HG03025 (cell line): ENCODE results near the gene RALGPS1.

Experiments used
- ATAC-seq: cut with Tn5 transposase; IDR thresholded peaks from one replicate; pipeline ENCODE4 v1.9.1; 2021; ENCODE audit warnings: mild to moderate bottlenecking, moderate library complexity; ENCODE audit not compliant: unreplicated experiment, low FRiP score

Gene RALGPS1

GRCh38 chr9:127179633-127180441 is 265.3 kb downstream of the RALGPS1 start:
- ATAC-seq = no peak

- no peak for ATAC-seq
Measured at GRCh38 chr9:127180457-127181314, 266.1 kb downstream of the RALGPS1 start.

GRCh38 chr9:127181315-127181580 is 266.7 kb downstream of the RALGPS1 start:
- ATAC-seq = no peak

- no peak for ATAC-seq
Measured at GRCh38 chr9:127181595-127182190, 267.1 kb downstream of the RALGPS1 start.

- no peak for ATAC-seq
Measured at GRCh38 chr9:127182901-127183746, 268.5 kb downstream of the RALGPS1 start.

- no peak for ATAC-seq
Measured at GRCh38 chr9:127183814-127184582, 269.4 kb downstream of the RALGPS1 start.

GRCh38 chr9:127184641-127185040 is 270.1 kb downstream of the RALGPS1 start:
- ATAC-seq = no peak

- ATAC-seq = no peak
Measured at GRCh38 chr9:127185181-127185580, 270.6 kb downstream of the RALGPS1 start.

- ATAC-seq = no peak
Measured at GRCh38 chr9:127185931-127186781, 271.6 kb downstream of the RALGPS1 start.

GRCh38 chr9:127186806-127187205 is 272.2 kb downstream of the RALGPS1 start:
- ATAC-seq = no peak

GRCh38 chr9:127187231-127187956 is 272.8 kb downstream of the RALGPS1 start:
- no peak for ATAC-seq

GRCh38 chr9:127188396-127188795 is 273.8 kb downstream of the RALGPS1 start:
- no peak for ATAC-seq

GRCh38 chr9:127189628-127190027 is 275.0 kb downstream of the RALGPS1 start:
- no peak for ATAC-seq

GRCh38 chr9:127192744-127193143 is 278.2 kb downstream of the RALGPS1 start:
- ATAC-seq = no peak

- no peak for ATAC-seq
Measured at GRCh38 chr9:127193483-127193882, 278.9 kb downstream of the RALGPS1 start.

- no peak for ATAC-seq
Measured at GRCh38 chr9:127194881-127195713, 280.5 kb downstream of the RALGPS1 start.
